HG03025 (cell line): ENCODE measurements around the gene GUCY1A1.

Experiments
- ATAC-seq: cut with Tn5 transposase; IDR thresholded peaks from one replicate; pipeline ENCODE4 v1.9.1; 2021; ENCODE audit warnings: mild to moderate bottlenecking, moderate library complexity; ENCODE audit not compliant: unreplicated experiment, low FRiP score

Gene GUCY1A1

GRCh38 chr4:155658681-155659064 is 8.0 kb upstream of the GUCY1A1 start:
- ATAC-seq: no peak

- ATAC-seq: no peak
Observed at GRCh38 chr4:155659176-155659575, 7.5 kb upstream of the GUCY1A1 start.

GRCh38 chr4:155660436-155660835 is 6.2 kb upstream of the GUCY1A1 start:
- ATAC-seq: no peak

- ATAC-seq: no peak
Observed at GRCh38 chr4:155665054-155665453, 1.6 kb upstream of the GUCY1A1 start.

GRCh38 chr4:155667222-155667567 is 547 bp downstream of the GUCY1A1 start:
- no peak for ATAC-seq

GRCh38 chr4:155667568-155668511 is 1.2 kb downstream of the GUCY1A1 start:
- no peak for ATAC-seq

GRCh38 chr4:155668707-155669220 is 2.1 kb downstream of the GUCY1A1 start:
- no peak for ATAC-seq

GRCh38 chr4:155672342-155672741 is 5.7 kb downstream of the GUCY1A1 start:
- ATAC-seq: no peak

- no peak for ATAC-seq
Observed at GRCh38 chr4:155673453-155673979, 6.9 kb downstream of the GUCY1A1 start.

- no peak for ATAC-seq
Observed at GRCh38 chr4:155674669-155675071, 8.0 kb downstream of the GUCY1A1 start.

- peak; percentile 57 for ATAC-seq
Observed at GRCh38 chr4:155675709-155676429, 9.2 kb downstream of the GUCY1A1 start.

- ATAC-seq: no peak
Observed at GRCh38 chr4:155676430-155676825, 9.8 kb downstream of the GUCY1A1 start.

- no peak for ATAC-seq
Observed at GRCh38 chr4:155678011-155678410, 11.4 kb downstream of the GUCY1A1 start.

- no peak for ATAC-seq
Observed at GRCh38 chr4:155679343-155679742, 12.7 kb downstream of the GUCY1A1 start.

- ATAC-seq: no peak
Observed at GRCh38 chr4:155681886-155682285, 15.2 kb downstream of the GUCY1A1 start.

GRCh38 chr4:155684423-155684822 is 17.8 kb downstream of the GUCY1A1 start:
- no peak for ATAC-seq

GRCh38 chr4:155684892-155685541 is 18.4 kb downstream of the GUCY1A1 start:
- no peak for ATAC-seq

GRCh38 chr4:155687380-155687982 is 20.8 kb downstream of the GUCY1A1 start:
- ATAC-seq: no peak

GRCh38 chr4:155688211-155688610 is 21.6 kb downstream of the GUCY1A1 start:
- ATAC-seq: no peak

GRCh38 chr4:155688860-155689259 is 22.2 kb downstream of the GUCY1A1 start:
- ATAC-seq: no peak
